Astrocyte of the spinal cord (primary cell): Measurements from ENCODE around the gene ARL8A.

ENCODE experiments used
- DNase-seq: peaks from one replicate; pipeline ENCODE4 v3.0.0; 2011; ENCODE audit warnings: low read depth, low spot score
- H3K4me3 ChIP-seq: 2 replicates; pipeline ENCODE4 v1.5.1; 2011; ENCODE audit warnings: low read depth, mild to moderate bottlenecking, low read length, moderate library complexity
- in situ Hi-C: cut with HindIII; loops from 2 replicates; pipeline ENCODE4 v1.10.0; 2017; ENCODE audit warnings: low sequenced_read_pairs
- TF ChIP-seq, protein P1 (sequence below): IDR thresholded peaks from 2 replicates; pipeline ENCODE4 v1.5.1; 2012; ENCODE audit warnings: low read depth, mild to moderate bottlenecking, low read length, inconsistent platforms

The ARL8A gene

GRCh38 chr1:202106340-202107254, 37.9 kb downstream of the ARL8A start:
- TF ChIP-seq, protein P1, sequence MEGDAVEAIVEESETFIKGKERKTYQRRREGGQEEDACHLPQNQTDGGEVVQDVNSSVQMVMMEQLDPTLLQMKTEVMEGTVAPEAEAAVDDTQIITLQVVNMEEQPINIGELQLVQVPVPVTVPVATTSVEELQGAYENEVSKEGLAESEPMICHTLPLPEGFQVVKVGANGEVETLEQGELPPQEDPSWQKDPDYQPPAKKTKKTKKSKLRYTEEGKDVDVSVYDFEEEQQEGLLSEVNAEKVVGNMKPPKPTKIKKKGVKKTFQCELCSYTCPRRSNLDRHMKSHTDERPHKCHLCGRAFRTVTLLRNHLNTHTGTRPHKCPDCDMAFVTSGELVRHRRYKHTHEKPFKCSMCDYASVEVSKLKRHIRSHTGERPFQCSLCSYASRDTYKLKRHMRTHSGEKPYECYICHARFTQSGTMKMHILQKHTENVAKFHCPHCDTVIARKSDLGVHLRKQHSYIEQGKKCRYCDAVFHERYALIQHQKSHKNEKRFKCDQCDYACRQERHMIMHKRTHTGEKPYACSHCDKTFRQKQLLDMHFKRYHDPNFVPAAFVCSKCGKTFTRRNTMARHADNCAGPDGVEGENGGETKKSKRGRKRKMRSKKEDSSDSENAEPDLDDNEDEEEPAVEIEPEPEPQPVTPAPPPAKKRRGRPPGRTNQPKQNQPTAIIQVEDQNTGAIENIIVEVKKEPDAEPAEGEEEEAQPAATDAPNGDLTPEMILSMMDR: no peak
- in situ Hi-C loops: no loop called here
- no peak overlapping the region for H3K4me3 ChIP-seq
- DNase-seq: no peak

GRCh38 chr1:202105571-202106339, 38.8 kb downstream of the ARL8A start:
- in situ Hi-C loops: no loop called here
- peak; percentile 61 for DNase-seq

DNA sequence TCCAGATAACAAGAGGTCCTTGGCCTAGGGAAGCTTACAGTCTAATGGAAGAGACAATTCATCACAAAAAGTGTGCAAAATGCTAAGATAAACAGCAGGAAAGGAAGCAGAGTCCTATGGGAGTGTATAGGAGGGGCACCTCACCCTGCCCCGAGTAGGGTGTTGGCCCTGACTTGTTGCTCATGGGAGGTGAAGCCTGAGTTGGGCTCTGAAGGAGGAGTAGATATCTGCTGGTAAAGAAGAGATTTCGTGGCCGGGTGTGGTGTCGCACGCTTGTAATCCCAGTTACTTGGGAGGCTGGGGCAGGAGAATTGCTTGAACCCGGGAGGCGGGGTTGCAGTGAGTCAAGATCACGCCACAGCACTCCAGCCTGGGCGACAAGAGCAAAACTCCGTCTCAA, 40.5 kb downstream of the ARL8A start:
- DNase-seq: no peak
- in situ Hi-C loops: no loop called here
- H3K4me3 ChIP-seq: no peak overlapping the region
- TF ChIP-seq, protein P1: no peak

More at GRCh38 chr1:202105571-202106339, 38.8 kb downstream of the ARL8A start:
- TF ChIP-seq, protein P1: no peak
- no peak overlapping the region for H3K4me3 ChIP-seq

- H3K4me3 ChIP-seq: no peak overlapping the region
- DNase-seq: no peak
- in situ Hi-C loops: no loop called here
- TF ChIP-seq, protein P1: no peak
Measured at GRCh38 chr1:202101184-202101583, 43.4 kb downstream of the ARL8A start.

DNA sequence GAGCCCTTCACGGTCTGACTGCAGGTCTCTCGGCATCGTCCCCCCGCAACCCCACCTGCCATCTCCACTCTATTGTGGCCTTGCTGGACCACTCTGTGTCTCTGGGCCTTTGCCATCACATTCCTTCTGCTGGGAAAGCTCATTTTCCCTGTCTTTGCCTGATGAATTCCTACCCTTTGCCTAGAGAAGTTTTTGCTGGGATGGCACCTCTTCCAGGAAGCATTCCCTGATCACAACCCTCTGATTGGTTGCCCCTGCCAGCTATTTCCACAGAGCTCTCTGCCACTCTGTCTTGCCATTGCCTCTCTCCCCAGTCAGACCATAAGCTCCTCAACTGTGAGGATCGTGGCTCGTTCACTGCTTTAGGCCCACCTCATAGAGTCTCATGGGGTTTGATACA, 50.7 kb downstream of the ARL8A start:
- TF ChIP-seq, protein P1: no peak
- DNase-seq: no peak
- no peak overlapping the region for H3K4me3 ChIP-seq
- in situ Hi-C loops: no loop called here

- DNase-seq: no peak
- TF ChIP-seq, protein P1: peak; percentile 3
- no peak overlapping the region for H3K4me3 ChIP-seq
- in situ Hi-C loops: no loop called here
Measured at GRCh38 chr1:202090994-202091393, 53.5 kb downstream of the ARL8A start.
